Spleen (tissue), 7 donors: ENCODE measurements around the gene GGACT.

Experiments used
- POLR2A ChIP-seq, 3 donors: fragments of 450-650 bp; IDR thresholded peaks; one replicate each; pipeline ENCODE4 v1.5.1; 2017; ENCODE audit warnings: antibody characterized with exemption in 3 of 3, mild to moderate bottlenecking in 1 of 3
- POLR2AphosphoS5 ChIP-seq, 3 donors: sonication (generic); formaldehyde crosslinking; IDR thresholded peaks; one replicate each; pipeline ENCODE4 v1.5.1; 2017; ENCODE audit warnings: antibody characterized with exemption in 3 of 3
- TF ChIP-seq, protein P1 (sequence below), 11 experiments: fragments of 200-600 bp in 7 of 11; fragments of 450-650 bp in 4 of 11; sonication (generic) in 4 of 11; IDR thresholded peaks in 8 of 11; conservative IDR thresholded peaks in 3 of 11; 1 replicate in 7 of 11; 2 replicates in 4 of 11; pipeline versions ENCODE4 v1.4.0 to v1.8.0; 2016 to 2021; ENCODE audit warnings: antibody characterized with exemption in 11 of 11, inconsistent platforms in 4 of 11, mild to moderate bottlenecking in 1 of 11
- donor health status: DM: no; HTN: no; CAD: no; lungs with moderate emphysema.
- donor health status: DM: no; HTN: no; CAD: no.
- donor health status: DM: no; HTN: no; CAD: no.

GRCh38 chr13:100513171-100513570, 75.4 kb downstream of the GGACT start:
- TF ChIP-seq, protein P1, sequence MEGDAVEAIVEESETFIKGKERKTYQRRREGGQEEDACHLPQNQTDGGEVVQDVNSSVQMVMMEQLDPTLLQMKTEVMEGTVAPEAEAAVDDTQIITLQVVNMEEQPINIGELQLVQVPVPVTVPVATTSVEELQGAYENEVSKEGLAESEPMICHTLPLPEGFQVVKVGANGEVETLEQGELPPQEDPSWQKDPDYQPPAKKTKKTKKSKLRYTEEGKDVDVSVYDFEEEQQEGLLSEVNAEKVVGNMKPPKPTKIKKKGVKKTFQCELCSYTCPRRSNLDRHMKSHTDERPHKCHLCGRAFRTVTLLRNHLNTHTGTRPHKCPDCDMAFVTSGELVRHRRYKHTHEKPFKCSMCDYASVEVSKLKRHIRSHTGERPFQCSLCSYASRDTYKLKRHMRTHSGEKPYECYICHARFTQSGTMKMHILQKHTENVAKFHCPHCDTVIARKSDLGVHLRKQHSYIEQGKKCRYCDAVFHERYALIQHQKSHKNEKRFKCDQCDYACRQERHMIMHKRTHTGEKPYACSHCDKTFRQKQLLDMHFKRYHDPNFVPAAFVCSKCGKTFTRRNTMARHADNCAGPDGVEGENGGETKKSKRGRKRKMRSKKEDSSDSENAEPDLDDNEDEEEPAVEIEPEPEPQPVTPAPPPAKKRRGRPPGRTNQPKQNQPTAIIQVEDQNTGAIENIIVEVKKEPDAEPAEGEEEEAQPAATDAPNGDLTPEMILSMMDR (IDR thresholded peaks at IDR 0.05 in 8 of 11, conservative IDR thresholded peaks at IDR 0.05 in 3 of 11): no peak
- TF ChIP-seq POLR2A (IDR thresholded peaks at IDR 0.05): no peak
- TF ChIP-seq POLR2AphosphoS5 (IDR thresholded peaks at IDR 0.05): no peak
